Stomach (tissue), 4 donors: ENCODE measurements around the gene IL1RL1.

Experiments used
- CTCF ChIP-seq, 7 experiments: fragments of 450-650 bp in 4 of 7; fragments of 200-600 bp in 3 of 7; sonication (generic) in 3 of 7; IDR thresholded peaks; one replicate each; pipeline ENCODE4 v1.5.1; 2016 to 2019; ENCODE audit warnings: antibody characterized with exemption in 7 of 7, control low read depth in 2 of 7, mild to moderate bottlenecking in 1 of 7
- EP300 ChIP-seq: sonication (generic); formaldehyde crosslinking; IDR thresholded peaks from one replicate; pipeline ENCODE4 v1.6.1; 2017; ENCODE audit warnings: antibody characterized with exemption
- POLR2A ChIP-seq, 4 donors: fragments of 450-650 bp; IDR thresholded peaks; one replicate each; pipeline ENCODE4 v1.6.1; 2016; ENCODE audit warnings: antibody characterized with exemption in 4 of 4, control low read depth in 2 of 4, mild to moderate bottlenecking in 1 of 4, moderate library complexity in 1 of 4
- POLR2AphosphoS5 ChIP-seq, 3 donors: sonication (generic); formaldehyde crosslinking; IDR thresholded peaks; one replicate each; pipeline ENCODE4 v1.6.1; 2016; ENCODE audit warnings: antibody characterized with exemption in 3 of 3

- TF ChIP-seq CTCF (IDR thresholded peaks at IDR 0.05) (no peak), POLR2AphosphoS5 (IDR thresholded peaks at IDR 0.05) (no peak), POLR2A (IDR thresholded peaks at IDR 0.05) (no peak), EP300 (no peak)
Observed at GRCh38 chr2:102337481-102338386, 26.4 kb downstream of the IL1RL1 start.
